Prostate gland (tissue), 2 donors: ENCODE results near the gene METTL1.

Source experiments
- POLR2A ChIP-seq: fragments of 450-650 bp; IDR thresholded peaks from one replicate; pipeline ENCODE4 v1.6.1; 2016; ENCODE audit warnings: antibody characterized with exemption, mild to moderate bottlenecking
- POLR2AphosphoS5 ChIP-seq: sonication (generic); formaldehyde crosslinking; IDR thresholded peaks from one replicate; pipeline ENCODE4 v1.6.1; 2017; ENCODE audit warnings: antibody characterized with exemption
- TF ChIP-seq, protein P1 (sequence below), 4 experiments: fragments of 200-600 bp in 2 of 4; fragments of 450-650 bp in 2 of 4; sonication (generic) in 2 of 4; IDR thresholded peaks; 1 replicate in 3 of 4; 2 replicates in 1 of 4; pipeline ENCODE4 v1.5.1; 2016 to 2019; ENCODE audit warnings: antibody characterized with exemption in 4 of 4, mild to moderate bottlenecking in 2 of 4, moderate library complexity in 2 of 4

DNA sequence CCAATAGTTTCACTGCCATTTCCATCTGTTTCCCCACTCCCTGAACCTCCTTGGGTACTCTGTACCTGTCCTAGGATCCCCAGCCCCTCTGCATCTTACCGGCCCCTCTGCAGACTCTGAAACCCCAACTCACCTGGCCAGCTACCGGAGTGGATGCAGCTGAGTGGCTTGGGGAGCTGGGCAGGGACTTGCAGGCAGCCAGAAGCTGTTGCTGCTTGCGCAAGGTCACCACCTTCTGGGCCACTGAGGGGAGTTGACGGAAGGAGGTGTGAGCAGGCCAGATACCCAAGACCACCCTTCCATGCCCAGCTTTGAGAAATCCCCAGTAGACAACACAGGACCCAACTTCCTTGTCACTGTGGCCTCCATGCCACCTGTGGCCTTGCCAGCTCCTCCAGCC, 39.6 kb downstream of the METTL1 start:
- TF ChIP-seq, protein P1, sequence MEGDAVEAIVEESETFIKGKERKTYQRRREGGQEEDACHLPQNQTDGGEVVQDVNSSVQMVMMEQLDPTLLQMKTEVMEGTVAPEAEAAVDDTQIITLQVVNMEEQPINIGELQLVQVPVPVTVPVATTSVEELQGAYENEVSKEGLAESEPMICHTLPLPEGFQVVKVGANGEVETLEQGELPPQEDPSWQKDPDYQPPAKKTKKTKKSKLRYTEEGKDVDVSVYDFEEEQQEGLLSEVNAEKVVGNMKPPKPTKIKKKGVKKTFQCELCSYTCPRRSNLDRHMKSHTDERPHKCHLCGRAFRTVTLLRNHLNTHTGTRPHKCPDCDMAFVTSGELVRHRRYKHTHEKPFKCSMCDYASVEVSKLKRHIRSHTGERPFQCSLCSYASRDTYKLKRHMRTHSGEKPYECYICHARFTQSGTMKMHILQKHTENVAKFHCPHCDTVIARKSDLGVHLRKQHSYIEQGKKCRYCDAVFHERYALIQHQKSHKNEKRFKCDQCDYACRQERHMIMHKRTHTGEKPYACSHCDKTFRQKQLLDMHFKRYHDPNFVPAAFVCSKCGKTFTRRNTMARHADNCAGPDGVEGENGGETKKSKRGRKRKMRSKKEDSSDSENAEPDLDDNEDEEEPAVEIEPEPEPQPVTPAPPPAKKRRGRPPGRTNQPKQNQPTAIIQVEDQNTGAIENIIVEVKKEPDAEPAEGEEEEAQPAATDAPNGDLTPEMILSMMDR (IDR thresholded peaks at IDR 0.05), result no peak
- no peak for TF ChIP-seq POLR2A
- TF ChIP-seq POLR2AphosphoS5, result no peak
